HG02852 (cell line): ENCODE measurements around the gene SLC6A20.

Experiments
- ATAC-seq: cut with Tn5 transposase; IDR thresholded peaks from one replicate; pipeline ENCODE4 v1.9.1; 2021; ENCODE audit warnings: mild to moderate bottlenecking, moderate library complexity; ENCODE audit not compliant: unreplicated experiment

Gene SLC6A20

DNA sequence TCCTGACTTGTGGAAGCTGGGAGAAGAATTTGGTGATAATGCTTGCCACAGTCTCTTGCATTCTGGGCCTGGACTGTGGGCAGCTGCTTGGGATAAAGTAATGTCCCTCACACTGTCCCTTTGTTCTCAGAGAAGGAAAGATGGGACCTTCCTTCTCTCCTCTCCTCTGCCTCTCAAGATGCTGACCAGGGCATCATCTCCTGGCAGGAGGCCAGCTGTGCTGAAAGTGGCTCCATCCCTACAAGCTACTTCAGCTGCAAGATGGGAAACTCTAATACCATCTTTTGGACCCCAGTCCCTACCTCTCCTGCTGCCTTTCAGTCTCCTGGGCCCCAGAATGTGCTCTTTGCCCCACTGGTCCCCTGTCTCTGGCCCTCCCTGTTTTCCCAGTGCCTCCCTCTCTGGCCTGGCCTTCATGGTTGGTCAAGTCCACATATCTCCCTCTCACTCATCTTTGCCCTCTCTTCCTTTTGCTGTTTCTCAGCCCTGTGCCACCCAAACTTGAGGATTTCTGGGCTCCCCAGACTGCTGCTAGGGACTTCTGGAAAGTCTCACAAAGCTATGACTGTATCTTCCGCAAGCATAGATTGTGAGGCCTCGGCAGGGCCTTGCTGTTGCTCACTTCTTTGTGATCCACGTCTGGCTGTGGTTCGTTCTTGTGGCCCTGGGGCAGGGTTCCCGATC is 7.1 kb upstream of the SLC6A20 start:
- no peak for ATAC-seq

DNA sequence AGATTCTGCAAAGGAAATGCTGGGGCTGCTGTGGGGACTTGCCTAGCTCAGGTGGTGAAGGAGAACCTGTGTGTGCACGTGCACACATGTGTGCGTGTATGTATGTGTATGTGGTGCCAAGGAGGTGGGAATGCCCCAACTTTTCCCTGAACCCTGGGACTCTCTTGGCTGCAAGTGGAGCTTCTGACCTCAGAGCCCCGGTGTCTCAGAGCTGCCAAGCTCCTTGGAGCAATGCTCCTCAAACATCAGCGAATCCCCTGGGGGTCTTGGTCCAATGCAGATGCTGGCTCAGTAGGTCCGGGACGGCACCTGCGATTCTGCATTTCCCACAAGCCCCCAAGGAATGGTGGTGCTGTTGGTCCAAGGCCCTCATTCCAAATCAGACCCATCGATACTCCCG is 5.8 kb upstream of the SLC6A20 start:
- no peak for ATAC-seq

DNA sequence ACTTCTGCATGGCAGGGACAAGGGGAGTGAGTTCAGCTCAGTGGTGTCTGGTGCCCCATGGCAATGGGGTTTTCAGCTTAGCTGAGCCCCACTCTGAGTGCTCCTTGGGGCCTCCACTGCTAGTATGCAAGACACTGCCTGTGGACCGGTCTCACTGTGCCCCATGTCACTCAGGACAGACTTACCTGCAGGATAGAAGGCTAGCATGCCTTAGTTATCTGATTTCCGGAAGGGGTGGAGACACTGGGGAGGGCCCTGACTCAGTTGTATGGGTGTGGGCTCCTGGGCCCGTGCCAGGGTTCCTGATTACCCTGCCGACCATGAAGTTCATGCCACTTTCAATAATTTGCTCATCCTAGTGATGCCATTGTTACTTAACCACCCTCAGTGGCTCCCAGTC is 4.3 kb upstream of the SLC6A20 start:
- ATAC-seq, result no peak

DNA sequence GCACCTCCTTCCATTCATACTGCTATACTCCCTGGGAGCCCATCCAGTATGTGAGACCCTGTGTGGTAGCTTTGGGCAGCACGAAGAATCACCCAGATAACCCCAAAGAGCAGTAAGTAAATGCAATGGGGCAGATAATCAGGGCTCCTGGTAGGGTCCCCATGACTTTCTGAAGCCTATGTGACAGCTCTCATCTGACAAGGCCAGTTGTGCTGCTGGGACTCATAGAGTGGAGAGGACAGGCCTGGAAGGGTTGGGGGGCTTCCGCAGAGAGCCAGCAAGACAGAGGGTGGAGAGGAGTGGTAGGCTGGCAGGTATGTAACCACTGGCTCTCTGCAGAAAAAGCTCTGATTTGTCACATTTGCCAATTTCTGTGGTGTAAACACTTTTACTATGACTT is 3.2 kb upstream of the SLC6A20 start:
- no peak for ATAC-seq

DNA sequence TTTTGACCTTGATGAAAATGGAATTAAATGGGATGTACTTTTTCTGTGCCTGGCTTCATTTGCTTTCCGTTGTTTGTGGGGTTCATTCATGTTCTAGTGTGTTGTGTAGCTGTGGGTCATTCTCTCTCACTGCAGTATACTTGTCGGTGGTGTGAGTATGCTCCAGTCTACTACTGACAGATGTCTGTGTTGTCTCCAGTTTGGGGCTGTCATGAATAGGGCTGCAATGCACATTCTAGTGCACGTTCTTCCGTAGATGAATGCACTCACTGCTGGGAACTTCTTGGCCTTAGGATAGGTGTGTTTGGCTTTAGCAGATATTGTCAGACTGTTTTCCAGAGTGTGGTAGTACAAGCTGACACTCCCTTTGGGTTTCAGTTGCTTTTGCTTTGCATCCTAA is 1.7 kb upstream of the SLC6A20 start:
- ATAC-seq, result no peak

- no peak for ATAC-seq
Observed at GRCh38 chr3:45796902-45797637, 734 bp upstream of the SLC6A20 start.

- no peak for ATAC-seq
Observed at GRCh38 chr3:45795509-45795881, 841 bp downstream of the SLC6A20 start.

- no peak for ATAC-seq
Observed at GRCh38 chr3:45794660-45795059, 1.7 kb downstream of the SLC6A20 start.

- no peak for ATAC-seq
Observed at GRCh38 chr3:45794177-45794560, 2.2 kb downstream of the SLC6A20 start.

GRCh38 chr3:45793482-45794176 is 2.7 kb downstream of the SLC6A20 start:
- no peak for ATAC-seq

- no peak for ATAC-seq
Observed at GRCh38 chr3:45792516-45793172, 3.7 kb downstream of the SLC6A20 start.

GRCh38 chr3:45792036-45792435 is 4.3 kb downstream of the SLC6A20 start:
- ATAC-seq, result no peak

- ATAC-seq, result no peak
Observed at GRCh38 chr3:45790596-45790995, 5.7 kb downstream of the SLC6A20 start.

DNA sequence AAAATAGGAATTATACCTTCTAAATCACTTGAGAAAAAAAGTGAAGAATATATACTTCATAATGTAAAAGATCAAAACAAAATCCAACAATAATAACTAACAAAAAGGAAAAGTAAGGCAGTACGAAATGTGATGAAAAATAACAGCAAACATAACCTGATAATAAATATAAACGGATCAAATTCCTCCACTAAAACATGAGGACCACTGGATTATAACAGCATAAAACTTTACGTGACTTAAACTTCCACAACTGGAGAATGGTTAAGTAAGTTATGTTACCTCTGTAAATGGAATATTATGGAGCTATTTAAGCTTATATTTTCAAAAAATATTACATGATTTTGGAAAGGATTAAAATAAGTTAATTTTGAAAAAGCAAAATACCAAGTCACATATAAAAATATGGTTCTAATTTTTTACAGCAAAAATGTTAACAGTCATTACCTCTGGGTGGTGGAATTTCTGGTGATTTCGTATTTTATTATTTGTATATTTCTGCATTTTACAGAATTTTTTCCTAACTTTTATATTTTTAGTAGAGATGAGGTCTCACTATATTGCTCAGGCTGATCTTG is 7.0 kb downstream of the SLC6A20 start:
- ATAC-seq, result no peak

DNA sequence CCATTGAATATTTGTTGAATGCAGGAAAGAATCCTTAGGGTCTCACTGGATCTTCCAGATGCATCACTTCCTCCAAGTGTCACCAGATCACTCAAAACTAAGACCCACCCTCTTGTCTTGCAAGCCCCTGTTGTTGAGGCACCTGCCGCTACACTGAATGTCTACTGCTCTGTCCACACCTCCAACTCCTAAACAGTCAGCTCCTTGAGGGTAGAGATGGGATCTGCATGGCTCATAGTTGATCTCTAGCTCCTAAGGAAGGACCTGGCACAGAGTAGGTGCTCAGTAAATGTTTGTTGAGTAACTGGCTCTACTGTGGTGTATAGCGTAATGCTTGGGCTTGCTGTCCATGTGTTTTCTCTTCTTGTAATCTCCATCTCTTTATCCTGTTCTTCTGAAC is 8.8 kb downstream of the SLC6A20 start:
- ATAC-seq, result no peak

- ATAC-seq, result no peak
Observed at GRCh38 chr3:45786801-45787495, 9.4 kb downstream of the SLC6A20 start.

DNA sequence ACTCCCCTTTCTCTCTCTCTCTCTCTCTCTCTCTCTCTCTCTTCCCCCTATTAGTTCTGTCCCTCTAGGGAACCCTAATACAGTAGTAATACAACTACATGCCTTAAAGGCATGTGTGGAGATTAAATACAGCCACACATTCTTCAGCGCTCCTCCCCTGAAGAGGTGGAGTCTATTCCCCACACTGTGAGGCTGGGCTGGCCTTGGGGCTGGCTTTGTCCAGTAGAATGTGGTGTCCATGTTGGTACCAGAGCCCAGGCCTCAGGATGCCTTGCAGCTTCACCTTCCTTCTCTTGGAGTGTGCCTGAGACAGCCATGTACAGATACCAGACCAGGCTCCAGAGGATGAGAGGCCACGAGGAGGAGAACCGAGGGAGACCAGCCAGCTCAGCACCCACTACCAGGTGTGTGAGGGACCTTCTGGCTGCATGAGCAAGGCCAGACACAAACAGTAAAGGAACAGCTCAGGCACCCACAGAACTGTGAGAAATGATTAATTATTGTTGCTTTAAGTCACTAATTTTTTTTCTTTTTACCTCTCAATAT is 10.7 kb downstream of the SLC6A20 start:
- ATAC-seq, result no peak

- ATAC-seq, result no peak
Observed at GRCh38 chr3:45783667-45784066, 12.7 kb downstream of the SLC6A20 start.

DNA sequence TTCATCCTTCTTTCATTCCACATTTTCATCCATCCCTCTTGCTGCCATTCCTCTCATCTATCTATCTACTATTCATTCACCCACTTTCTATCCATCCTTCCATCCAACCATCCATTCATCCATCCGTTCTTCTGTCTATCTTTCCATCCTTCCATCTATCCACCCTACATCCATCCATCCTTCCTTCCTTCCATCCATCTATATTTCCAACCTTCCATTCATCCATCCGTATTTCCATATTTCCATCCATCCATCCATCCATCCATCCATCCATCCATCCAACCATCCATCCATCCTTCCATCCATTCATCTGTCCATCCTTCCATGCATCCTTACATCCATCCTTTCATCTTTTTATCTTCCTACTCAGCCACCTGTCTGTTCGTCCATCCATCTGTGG is 14.0 kb downstream of the SLC6A20 start:
- ATAC-seq, result no peak

- ATAC-seq, result no peak
Observed at GRCh38 chr3:45781841-45782240, 14.5 kb downstream of the SLC6A20 start.
